HepG2 (cell line): ENCODE measurements around the gene ASH1L. TPM values are rescaled to one million over a fixed set of nuclear protein-coding genes. Genes with fewer than 3 reads are reported as not detected.
A peak's percentile ranks its signal among the peaks of the same experiment; 100 is the strongest.

Experiments
- ATAC-seq: fragments of 200-7000 bp; cut with Tn5 transposase; 3 replicates; pipeline ENCODE4 v1.9.1; 2020; ENCODE audit warnings: mild to moderate bottlenecking, moderate library complexity
- BruUV-seq: library from RNA; stranded (reverse); fragments of 400-500 nt; replicated peaks from 2 replicates; lab custom pipeline; 2021; lab: Mats Ljungman, UMichigan
- CTCF ChIA-PET: fragments of 300-600 bp; formaldehyde crosslinking; extraction: SDS; loops from one replicate; lab custom pipeline; 2021; ENCODE audit warnings: low total read pairs, inconsistent platforms, low intra/inter-chr PET ratio; lab: Yijun Ruan, JAX
- POLR2A ChIA-PET: fragments of 350-600 bp; sonication (Branson Sonifier 250); formaldehyde crosslinking; loops from one replicate; lab custom pipeline; 2020; ENCODE audit warnings: antibody characterized with exemption, inconsistent platforms; lab: Yijun Ruan, JAX
- DNase-seq: peaks from one replicate; pipeline ENCODE4 v3.0.0-alpha.2; 2015; ENCODE audit warnings: low spot score
- FAIRE-seq: peaks from 3 replicates; lab custom pipeline; 2011; peaks lifted over from hg19 to GRCh38; lab: Jason Lieb, UNC
- H2AFZ ChIP-seq: one replicate; pipeline ENCODE4 v1.6.1; 2011; ENCODE audit warnings: low read length, inconsistent platforms
- H3K27ac ChIP-seq: fragments of 300-600 bp; 3 replicates; pipeline ENCODE4 v1.8.0; 2011; ENCODE audit warnings: mixed run types, mild to moderate bottlenecking, mixed read lengths, low read length, inconsistent platforms; ENCODE audit not compliant: insufficient read depth; ENCODE audit errors: extremely low read length
- H3K27me3 ChIP-seq, 2 experiments: fragments of 200-600 bp in 1 of 2; 2 replicates in 1 of 2; 3 replicates in 1 of 2; pipeline versions ENCODE4 v1.6.0 to v1.8.0; 2011; ENCODE audit warnings: low read length in 2 of 2, mild to moderate bottlenecking in 2 of 2, moderate library complexity in 2 of 2, inconsistent platforms in 1 of 2; ENCODE audit not compliant: insufficient read depth in 2 of 2, control insufficient read depth in 1 of 2
- H3K36me3 ChIP-seq, 2 experiments: fragments of 200-600 bp in 1 of 2; replicated peaks in 1 of 2; 2 replicates in 1 of 2; 3 replicates in 1 of 2; pipeline versions ENCODE4 v1.5.1 to v1.8.0; 2011; ENCODE audit warnings: low read length in 2 of 2, inconsistent platforms in 1 of 2; ENCODE audit not compliant: insufficient read depth in 2 of 2, control insufficient read depth in 1 of 2
- H3K4me1 ChIP-seq: 2 replicates; pipeline ENCODE4 v1.5.1; 2012; ENCODE audit warnings: low read length, inconsistent platforms; ENCODE audit not compliant: insufficient read depth
- H3K4me2 ChIP-seq: 2 replicates; pipeline ENCODE4 v1.6.0; 2011; ENCODE audit warnings: low read depth, low read length, inconsistent platforms
- H3K4me3 ChIP-seq, 3 experiments: fragments of 200-600 bp in 1 of 3; sonication (generic), shearing (Covaris generic) in 1 of 3; replicated peaks in 1 of 3; 2 replicates each; pipeline ENCODE4 v1.5.1; 2011 to 2016; ENCODE audit warnings: low read length in 3 of 3, inconsistent platforms in 2 of 3, low read depth in 2 of 3, mild to moderate bottlenecking in 2 of 3, control low read depth in 1 of 3, mixed read lengths in 1 of 3; ENCODE audit not compliant: insufficient read depth in 1 of 3
- H3K79me2 ChIP-seq: one replicate; pipeline ENCODE4 v1.6.1; 2011; ENCODE audit warnings: low read length, inconsistent platforms; ENCODE audit not compliant: insufficient read depth
- H3K9ac ChIP-seq: 2 replicates; pipeline ENCODE4 v1.6.0; 2011; ENCODE audit warnings: mild to moderate bottlenecking, low read depth, low read length, inconsistent platforms; ENCODE audit not compliant: insufficient read depth
- H3K9me3 ChIP-seq: 2 replicates; pipeline ENCODE4 v1.5.1; 2012; ENCODE audit warnings: mild to moderate bottlenecking, low read length
- H4K20me1 ChIP-seq: 2 replicates; pipeline ENCODE4 v1.6.0; 2011; ENCODE audit warnings: inconsistent platforms, mild to moderate bottlenecking, low read length, moderate library complexity; ENCODE audit not compliant: insufficient read depth
- ATF4 ChIP-seq, 2 experiments: fragments of 450-650 bp in 1 of 2; sonication (generic) in 1 of 2; formaldehyde crosslinking; IDR thresholded peaks; 2 replicates each; pipeline versions ENCODE4 v1.5.0 to v1.8.0; 2020 to 2022; ENCODE audit warnings: mild to moderate bottlenecking in 1 of 2, missing genetic modification reagents in 1 of 2
- ATF7 ChIP-seq, 2 experiments: fragments of 450-650 bp in 1 of 2; sonication (generic) in 1 of 2; formaldehyde crosslinking in 1 of 2; IDR thresholded peaks; 2 replicates each; pipeline versions ENCODE4 v1.4.0 to v1.6.1; 2016 to 2020; ENCODE audit warnings: antibody characterized with exemption in 1 of 2, mild to moderate bottlenecking in 1 of 2, missing genetic modification reagents in 1 of 2
- ATM ChIP-seq: fragments of 450-650 bp; IDR thresholded peaks from 2 replicates; pipeline ENCODE4 v1.7.1; 2017; ENCODE audit warnings: mild to moderate bottlenecking, borderline replicate concordance
- MBD4 ChIP-seq: IDR thresholded peaks from 2 replicates; pipeline ENCODE4 v1.6.1; 2012; ENCODE audit warnings: low read length, inconsistent platforms, borderline replicate concordance
- MLLT10 ChIP-seq: sonication (generic); formaldehyde crosslinking; IDR thresholded peaks from 2 replicates; pipeline ENCODE4 v1.4.0; 2020; ENCODE audit warnings: missing genetic modification reagents
- PBX3 ChIP-seq: sonication (generic); formaldehyde crosslinking; IDR thresholded peaks from 2 replicates; pipeline ENCODE4 v1.8.1; 2023; ENCODE audit warnings: missing genetic modification reagents, inconsistent platforms, borderline replicate concordance
- POLR2A ChIP-seq, 2 experiments: IDR thresholded peaks; 2 replicates each; pipeline ENCODE4 v1.6.1; 2011; ENCODE audit warnings: low read depth in 2 of 2, low read length in 2 of 2, mild to moderate bottlenecking in 1 of 2, moderate library complexity in 1 of 2; ENCODE audit not compliant: insufficient read depth in 1 of 2
- SOX5 ChIP-seq: IDR thresholded peaks from 2 replicates; pipeline ENCODE4 v1.6.1; 2016; ENCODE audit warnings: borderline replicate concordance
- ZC3H4 ChIP-seq: sonication (generic); formaldehyde crosslinking; IDR thresholded peaks from 2 replicates; pipeline ENCODE4 v1.4.0; 2020; ENCODE audit warnings: missing genetic modification reagents, borderline replicate concordance
- ZNF12 ChIP-seq: sonication (generic); formaldehyde crosslinking; IDR thresholded peaks from 2 replicates; pipeline ENCODE4 v1.5.0; 2020; ENCODE audit warnings: missing genetic modification reagents
- ZNF451 ChIP-seq: sonication (generic); formaldehyde crosslinking; IDR thresholded peaks from 2 replicates; pipeline ENCODE4 v1.5.0; 2020; ENCODE audit warnings: mild to moderate bottlenecking, missing genetic modification reagents
- ZNF598 ChIP-seq: sonication (generic); formaldehyde crosslinking; IDR thresholded peaks from 2 replicates; pipeline ENCODE4 v1.5.1; 2020; ENCODE audit warnings: mild to moderate bottlenecking, missing genetic modification reagents, borderline replicate concordance
- ZNF776 ChIP-seq: sonication (generic); formaldehyde crosslinking; IDR thresholded peaks from 2 replicates; pipeline ENCODE4 v1.4.0; 2020; ENCODE audit warnings: mild to moderate bottlenecking, missing genetic modification reagents
- ZNF850 ChIP-seq: sonication (generic); formaldehyde crosslinking; conservative IDR thresholded peaks from 2 replicates; pipeline ENCODE4 v1.9.0; 2021; ENCODE audit warnings: mild to moderate bottlenecking, missing genetic modification reagents
- WGBS: methylation state at CpG from one replicate; pipeline ENCODE4 v1.1.6; 2017; ENCODE audit warnings: low lambda C conversion rate; 5-methylcytosine and 5-hydroxymethylcytosine counted together
- in situ Hi-C: cut with HindIII; loops from 2 replicates; pipeline ENCODE4 v1.10.0; 2017; ENCODE audit warnings: low pct_unique_long_range_greater_than_20kb; ENCODE audit not compliant: extremely low pct_ligation_motif_present
- intact Hi-C: fragments of 100-400 bp; cut with micrococcal nuclease; formaldehyde crosslinking; loops from one replicate; pipeline ENCODE4 v1.10.0; 2022; ENCODE audit not compliant: unreplicated experiment
- polyA plus RNA-seq, 8 experiments: library from polyadenylated mRNA; depleted of rRNA in 3 of 8; stranded (reverse) in 7 of 8; unstranded in 1 of 8; fragments of >200 nt; fragmentation: Illumina TruSeq in 4 of 8; extraction: Trizol in 4 of 8; gene quantifications; 2 replicates each; pipeline versions ENCODE4 v1.2.1 to v1.2.3, GENCODE V29; 2011 to 2016; ENCODE audit warnings: low read depth in 4 of 8, missing spikeins in 1 of 8, mixed read lengths in 1 of 8; ENCODE audit not compliant: insufficient read depth in 1 of 8
- total RNA-seq, 5 experiments: library from RNA; depleted of rRNA; stranded (reverse); fragments of >200 nt; fragmentation: Illumina TruSeq; extraction: Trizol; gene quantifications; 2 replicates each; pipeline ENCODE4 v1.2.3, GENCODE V29; 2016; ENCODE audit warnings: low read depth in 1 of 5
- TF ChIP-seq, protein P1 (sequence below): sonication (generic); formaldehyde crosslinking; IDR thresholded peaks from 2 replicates; pipeline ENCODE4 v1.5.1; 2020; ENCODE audit warnings: missing genetic modification reagents, mild to moderate bottlenecking, borderline replicate concordance
- TF ChIP-seq, protein P2 (sequence below): sonication (generic); formaldehyde crosslinking; IDR thresholded peaks from 2 replicates; pipeline ENCODE4 v1.5.0; 2020; ENCODE audit warnings: missing genetic modification reagents
- TF ChIP-seq, protein P3 (sequence below): sonication (generic); formaldehyde crosslinking; conservative IDR thresholded peaks from 2 replicates; pipeline ENCODE4 v1.5.0; 2020; ENCODE audit warnings: missing genetic modification reagents
- TF ChIP-seq, protein P4 (sequence below): sonication (generic); formaldehyde crosslinking; IDR thresholded peaks from 2 replicates; pipeline ENCODE4 v1.4.0; 2020; ENCODE audit warnings: mild to moderate bottlenecking, low read depth, missing genetic modification reagents

ASH1L gene
- total and polyA plus RNA-seq, 2 of the 13 experiments (the other 11 are each of a cell fraction or from before 2014, with no cell fraction given) = 10.2 to 15.3 TPM

- 78% methylated on average over 6 of the region's 8 CpGs for WGBS
- Histone ChIP-seq H3K9me3 (no peaks in the 10 kb centered on the region), H3K9ac (peak overlapping the region; percentile 77), H3K4me3 (peak overlapping the region in 2 of 3 experiments; percentile 44 to 69; a peak in 4 of 6 replicates), H3K4me1 (peaks cover 67% of the 10 kb centered on the region), H2AFZ (no peak overlapping the region), H3K27ac (peak overlapping the region; percentile 95), H3K79me2 (peaks cover 6% of the 10 kb centered on the region), H3K36me3 (no peaks in the 10 kb centered on the region; a peak in 2 of 5 replicates), H4K20me1 (no peaks in the 10 kb centered on the region), H3K4me2 (peak overlapping the region; percentile 89), H3K27me3 (no peaks in the 10 kb centered on the region; a peak in 1 of 5 replicates)
- ChIA-PET CTCF (no interaction called here), POLR2A (interaction anchor here (0.7 to 2.9 kb wide), 4 partner anchors 8 to 27 kb away, joined by 3 to 17 read pairs (median 10); partner anchors contain the start of gene CLK2)
- DNase-seq (no peak), FAIRE-seq (no peak), ATAC-seq (no peak)
- intact Hi-C loops (loop anchor here (10.0 kb wide), 1 partner anchor 95 kb away; the partner anchor contains the start of genes MTX1 and THBS3), in situ Hi-C loops (loop anchor here (10.0 kb wide), 1 partner anchor 45 kb away; the partner anchor contains the start of gene ENTREP3)
- BruUV-seq = no TSS peak
- TF ChIP-seq ZC3H4 (CRISPR knock-in tag) (no peak), ZNF598 (CRISPR knock-in tag) (0 out of 2 replicates have a peak, but pooled peaks have one; percentile 4), POLR2A (IDR thresholded peaks at IDR 0.05; ENCODE audit: insufficient read depth in 1 of 2, low read depth in 2 of 2, low read length in 2 of 2) (no peak), ZNF451 (CRISPR knock-in tag) (no peak), MBD4 (no peak), ATM (no peak), ATF4 (CRISPR knock-in tag; IDR thresholded peaks at IDR 0.05) (no peak), ZNF850 (CRISPR knock-in tag) (no peak), ZNF776 (CRISPR knock-in tag) (no peak), MLLT10 (no peak), PBX3 (no peak), ZNF12 (CRISPR knock-in tag) (no peak), SOX5 (CRISPR knock-in tag) (no peak), ATF7 (IDR thresholded peaks at IDR 0.05) (no peak), ATF7 (CRISPR knock-in tag; IDR thresholded peaks at IDR 0.05) (no peak)
- TF ChIP-seq, protein P1, sequence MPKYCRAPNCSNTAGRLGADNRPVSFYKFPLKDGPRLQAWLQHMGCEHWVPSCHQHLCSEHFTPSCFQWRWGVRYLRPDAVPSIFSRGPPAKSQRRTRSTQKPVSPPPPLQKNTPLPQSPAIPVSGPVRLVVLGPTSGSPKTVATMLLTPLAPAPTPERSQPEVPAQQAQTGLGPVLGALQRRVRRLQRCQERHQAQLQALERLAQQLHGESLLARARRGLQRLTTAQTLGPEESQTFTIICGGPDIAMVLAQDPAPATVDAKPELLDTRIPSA (CRISPR knock-in tag) = no peak
- TF ChIP-seq, protein P2, sequence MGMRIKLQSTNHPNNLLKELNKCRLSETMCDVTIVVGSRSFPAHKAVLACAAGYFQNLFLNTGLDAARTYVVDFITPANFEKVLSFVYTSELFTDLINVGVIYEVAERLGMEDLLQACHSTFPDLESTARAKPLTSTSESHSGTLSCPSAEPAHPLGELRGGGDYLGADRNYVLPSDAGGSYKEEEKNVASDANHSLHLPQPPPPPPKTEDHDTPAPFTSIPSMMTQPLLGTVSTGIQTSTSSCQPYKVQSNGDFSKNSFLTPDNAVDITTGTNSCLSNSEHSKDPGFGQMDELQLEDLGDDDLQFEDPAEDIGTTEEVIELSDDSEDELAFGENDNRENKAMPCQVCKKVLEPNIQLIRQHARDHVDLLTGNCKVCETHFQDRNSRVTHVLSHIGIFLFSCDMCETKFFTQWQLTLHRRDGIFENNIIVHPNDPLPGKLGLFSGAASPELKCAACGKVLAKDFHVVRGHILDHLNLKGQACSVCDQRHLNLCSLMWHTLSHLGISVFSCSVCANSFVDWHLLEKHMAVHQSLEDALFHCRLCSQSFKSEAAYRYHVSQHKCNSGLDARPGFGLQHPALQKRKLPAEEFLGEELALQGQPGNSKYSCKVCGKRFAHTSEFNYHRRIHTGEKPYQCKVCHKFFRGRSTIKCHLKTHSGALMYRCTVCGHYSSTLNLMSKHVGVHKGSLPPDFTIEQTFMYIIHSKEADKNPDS (CRISPR knock-in tag) = no peak
- TF ChIP-seq, protein P3, sequence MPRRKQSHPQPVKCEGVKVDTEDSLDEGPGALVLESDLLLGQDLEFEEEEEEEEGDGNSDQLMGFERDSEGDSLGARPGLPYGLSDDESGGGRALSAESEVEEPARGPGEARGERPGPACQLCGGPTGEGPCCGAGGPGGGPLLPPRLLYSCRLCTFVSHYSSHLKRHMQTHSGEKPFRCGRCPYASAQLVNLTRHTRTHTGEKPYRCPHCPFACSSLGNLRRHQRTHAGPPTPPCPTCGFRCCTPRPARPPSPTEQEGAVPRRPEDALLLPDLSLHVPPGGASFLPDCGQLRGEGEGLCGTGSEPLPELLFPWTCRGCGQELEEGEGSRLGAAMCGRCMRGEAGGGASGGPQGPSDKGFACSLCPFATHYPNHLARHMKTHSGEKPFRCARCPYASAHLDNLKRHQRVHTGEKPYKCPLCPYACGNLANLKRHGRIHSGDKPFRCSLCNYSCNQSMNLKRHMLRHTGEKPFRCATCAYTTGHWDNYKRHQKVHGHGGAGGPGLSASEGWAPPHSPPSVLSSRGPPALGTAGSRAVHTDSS (CRISPR knock-in tag) = 0 out of 2 replicates have a peak, but pooled peaks have one; percentile 39
- TF ChIP-seq, protein P4, sequence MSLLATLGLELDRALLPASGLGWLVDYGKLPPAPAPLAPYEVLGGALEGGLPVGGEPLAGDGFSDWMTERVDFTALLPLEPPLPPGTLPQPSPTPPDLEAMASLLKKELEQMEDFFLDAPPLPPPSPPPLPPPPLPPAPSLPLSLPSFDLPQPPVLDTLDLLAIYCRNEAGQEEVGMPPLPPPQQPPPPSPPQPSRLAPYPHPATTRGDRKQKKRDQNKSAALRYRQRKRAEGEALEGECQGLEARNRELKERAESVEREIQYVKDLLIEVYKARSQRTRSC = no peak
These were observed 262.6 kb downstream of the ASH1L start for GRCh38 chr1:155300024-155300423.
